A549 (cell line): ENCODE data around the gene PCGF2. TPM values are rescaled to one million over a fixed set of nuclear protein-coding genes. Genes with fewer than 3 reads are reported as not detected.
A peak's percentile ranks its signal among the peaks of the same experiment; 100 is the strongest.

Experiments
- ATAC-seq, 2 experiments: fragments of 200-7000 bp in 1 of 2; fragments of >200 bp in 1 of 2; cut with Nextera tagmentation in 1 of 2; cut with Tn5 transposase in 1 of 2; 3 replicates each; pipeline versions ENCODE4 v1.8.0 to v1.9.1; 2018 to 2020; ENCODE audit warnings: mild to moderate bottlenecking in 1 of 2, moderate library complexity in 1 of 2
- CTCF ChIA-PET: fragments of 300-600 bp; sonication (Branson Sonifier 250); formaldehyde crosslinking; extraction: SDS; loops from one replicate; lab custom pipeline; 2021; ENCODE audit warnings: antibody characterized with exemption, inconsistent platforms; lab: Yijun Ruan, JAX
- POLR2A ChIA-PET: fragments of 350-600 bp; formaldehyde crosslinking; extraction: SDS; loops from one replicate; lab custom pipeline; 2021; ENCODE audit warnings: antibody characterized with exemption, inconsistent platforms; lab: Yijun Ruan, JAX
- DNase-seq, 2 experiments: peaks; one replicate each; pipeline versions ENCODE4 v3.0.0 to v3.0.0-alpha.2; 2011 to 2016; ENCODE audit warnings: low read depth in 1 of 2, low spot score in 1 of 2
- FAIRE-seq: peaks from 2 replicates; lab custom pipeline; 2011; peaks lifted over from hg19 to GRCh38; lab: Jason Lieb, UNC
- H3K27ac ChIP-seq, 2 experiments: fragments of >200 bp; sonication (Bioruptor Twin); formaldehyde crosslinking; 3 replicates each; pipeline ENCODE4 v1.5.1; 2016 to 2017
- H3K4me1 ChIP-seq: fragments of >200 bp; sonication (Bioruptor Twin); formaldehyde crosslinking; 3 replicates; pipeline ENCODE4 v1.6.1; 2016
- H3K4me2 ChIP-seq: fragments of >200 bp; sonication (Bioruptor Twin); formaldehyde crosslinking; 3 replicates; pipeline ENCODE4 v1.6.1; 2016
- H3K4me3 ChIP-seq: fragments of >200 bp; sonication (Bioruptor Twin); formaldehyde crosslinking; 3 replicates; pipeline ENCODE4 v1.5.1; 2016
- H3K9me3 ChIP-seq: fragments of >200 bp; sonication (Bioruptor Twin); formaldehyde crosslinking; 3 replicates; pipeline ENCODE4 v1.6.1; 2016
- CBX2 ChIP-seq: fragments of 200-600 bp; sonication (generic); IDR thresholded peaks from 2 replicates; pipeline ENCODE4 v1.6.1; 2016; ENCODE audit warnings: low read depth, mild to moderate bottlenecking, borderline replicate concordance
- CBX8 ChIP-seq: fragments of 200-600 bp; sonication (generic); IDR thresholded peaks from 2 replicates; pipeline ENCODE4 v1.6.1; 2016
- CHD2 ChIP-seq: fragments of 150-350 bp; IDR thresholded peaks from 2 replicates; pipeline ENCODE4 v1.6.1; 2014; ENCODE audit warnings: low read length; ENCODE audit not compliant: partially characterized antibody
- E2F6 ChIP-seq: IDR thresholded peaks from 2 replicates; pipeline ENCODE4 v1.6.1; 2012; ENCODE audit warnings: low read depth, borderline replicate concordance
- EP300 ChIP-seq, 2 experiments: fragments of >200 bp; sonication (Bioruptor Twin); formaldehyde crosslinking; IDR thresholded peaks; 2 replicates in 1 of 2; 3 replicates in 1 of 2; pipeline ENCODE4 v1.6.1; 2016 to 2017
- FOSB ChIP-seq: fragments of 250-450 bp; sonication (Bioruptor Pico); IDR thresholded peaks from 2 replicates; pipeline ENCODE4 v1.5.0; 2020; ENCODE audit warnings: mild to moderate bottlenecking, moderate library complexity
- HDAC2 ChIP-seq: fragments of 200-600 bp; sonication (generic); IDR thresholded peaks from 2 replicates; pipeline ENCODE4 v1.6.1; 2016
- HEYL ChIP-seq: fragments of 250-450 bp; sonication (Bioruptor Pico); IDR thresholded peaks from 2 replicates; pipeline ENCODE4 v1.8.0; 2021; ENCODE audit warnings: mild to moderate bottlenecking, moderate library complexity
- HMGXB4 ChIP-seq: fragments of 250-450 bp; sonication (Bioruptor Pico); IDR thresholded peaks from 2 replicates; pipeline ENCODE4 v1.5.0; 2021; ENCODE audit warnings: mild to moderate bottlenecking, moderate library complexity, borderline replicate concordance
- JUN ChIP-seq, 2 experiments: fragments of >200 bp; sonication (Bioruptor Twin); formaldehyde crosslinking; IDR thresholded peaks; 2 replicates in 1 of 2; 3 replicates in 1 of 2; pipeline ENCODE4 v1.6.1; 2016 to 2017
- KDM1A ChIP-seq: fragments of 200-600 bp; sonication (generic); IDR thresholded peaks from 2 replicates; pipeline ENCODE4 v1.6.1; 2016; ENCODE audit warnings: low read depth, mild to moderate bottlenecking
- MAZ ChIP-seq: fragments of 150-350 bp; IDR thresholded peaks from 2 replicates; pipeline ENCODE4 v1.6.1; 2014; ENCODE audit warnings: antibody characterized with exemption, low read depth, low read length, borderline replicate concordance
- MYC ChIP-seq: IDR thresholded peaks from 2 replicates; pipeline ENCODE4 v1.6.1; 2012; ENCODE audit warnings: mild to moderate bottlenecking, inconsistent platforms, low read length, improper control_type of control experiment, borderline replicate concordance
- NFE2L2 ChIP-seq: fragments of 150-350 bp; conservative IDR thresholded peaks from 2 replicates; pipeline ENCODE4 v1.6.1; 2014; ENCODE audit warnings: low read length
- PBX3 ChIP-seq: IDR thresholded peaks from 2 replicates; pipeline ENCODE4 v1.6.1; 2012
- RAD21 ChIP-seq, 2 experiments: fragments of >200 bp in 1 of 2; sonication (Bioruptor Twin) in 1 of 2; formaldehyde crosslinking in 1 of 2; IDR thresholded peaks in 1 of 2; conservative IDR thresholded peaks in 1 of 2; 2 replicates in 1 of 2; 3 replicates in 1 of 2; pipeline ENCODE4 v1.6.1; 2012 to 2018; ENCODE audit warnings: inconsistent platforms in 1 of 2
- REST ChIP-seq: fragments of 200-600 bp; sonication (generic); IDR thresholded peaks from 2 replicates; pipeline ENCODE4 v1.6.1; 2016; ENCODE audit warnings: antibody characterized with exemption, mild to moderate bottlenecking, moderate library complexity
- TFCP2L1 ChIP-seq: fragments of 250-450 bp; sonication (Bioruptor Pico); IDR thresholded peaks from 2 replicates; pipeline ENCODE4 v1.5.0; 2021; ENCODE audit warnings: mild to moderate bottlenecking
- WGBS: methylation state at CpG from one replicate; pipeline ENCODE4 v1.1.6; 2017; ENCODE audit errors: missing lambda C conversion rate; 5-methylcytosine and 5-hydroxymethylcytosine counted together
- polyA plus RNA-seq, 4 experiments: library from polyadenylated mRNA; depleted of rRNA in 3 of 4; stranded (reverse); fragments of >200 nt; fragmentation: RNase III in 1 of 4; extraction: RNeasy Plus Mini Kit Qiagen cat#74134 plus additional on column Dnase treatment in 1 of 4; gene quantifications; 2 replicates in 3 of 4; 3 replicates in 1 of 4; pipeline ENCODE4 v1.2.3, GENCODE V29; 2011 to 2017
- TF ChIP-seq, protein P1 (sequence below): fragments of 250-450 bp; sonication (Bioruptor Pico); IDR thresholded peaks from 2 replicates; pipeline ENCODE4 v1.5.0; 2020; ENCODE audit warnings: low read depth, mild to moderate bottlenecking, moderate library complexity

Gene PCGF2
- polyA plus RNA-seq, 2 of the 4 experiments (the other 2 are of a cell fraction) = 19.9 to 43.6 TPM

DNA sequence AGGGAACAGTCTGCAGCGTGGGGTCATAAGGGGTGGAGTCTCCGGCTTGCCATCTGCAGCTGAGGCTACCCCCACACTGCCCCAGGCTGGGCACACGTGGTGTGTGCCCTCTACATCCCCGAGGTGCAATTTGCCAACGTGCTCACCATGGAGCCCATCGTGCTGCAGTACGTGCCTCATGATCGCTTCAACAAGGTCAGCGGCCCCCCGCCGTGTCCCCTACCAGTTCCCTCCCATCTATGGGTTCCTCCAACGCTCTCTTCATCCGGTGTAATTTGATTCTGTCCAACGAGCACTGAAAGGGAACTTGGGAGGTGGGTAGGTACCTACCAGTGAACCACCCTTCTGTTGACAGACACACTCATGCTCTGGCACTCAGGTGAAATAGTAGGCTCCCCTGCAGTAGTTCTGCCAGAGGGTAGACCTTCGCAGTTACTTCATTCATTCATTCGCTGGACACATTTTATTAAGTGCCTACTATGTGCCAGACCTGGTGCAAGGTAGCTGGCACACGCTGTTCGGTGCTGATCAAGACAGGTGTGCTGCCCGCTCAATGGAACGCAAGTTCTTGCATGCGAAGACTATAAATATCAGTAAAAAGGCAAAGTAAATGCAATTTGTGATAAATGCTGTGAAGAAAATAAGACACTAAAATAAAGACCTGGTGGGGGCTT is 40.3 kb downstream of the PCGF2 start:
- FAIRE-seq = no peak

DNA sequence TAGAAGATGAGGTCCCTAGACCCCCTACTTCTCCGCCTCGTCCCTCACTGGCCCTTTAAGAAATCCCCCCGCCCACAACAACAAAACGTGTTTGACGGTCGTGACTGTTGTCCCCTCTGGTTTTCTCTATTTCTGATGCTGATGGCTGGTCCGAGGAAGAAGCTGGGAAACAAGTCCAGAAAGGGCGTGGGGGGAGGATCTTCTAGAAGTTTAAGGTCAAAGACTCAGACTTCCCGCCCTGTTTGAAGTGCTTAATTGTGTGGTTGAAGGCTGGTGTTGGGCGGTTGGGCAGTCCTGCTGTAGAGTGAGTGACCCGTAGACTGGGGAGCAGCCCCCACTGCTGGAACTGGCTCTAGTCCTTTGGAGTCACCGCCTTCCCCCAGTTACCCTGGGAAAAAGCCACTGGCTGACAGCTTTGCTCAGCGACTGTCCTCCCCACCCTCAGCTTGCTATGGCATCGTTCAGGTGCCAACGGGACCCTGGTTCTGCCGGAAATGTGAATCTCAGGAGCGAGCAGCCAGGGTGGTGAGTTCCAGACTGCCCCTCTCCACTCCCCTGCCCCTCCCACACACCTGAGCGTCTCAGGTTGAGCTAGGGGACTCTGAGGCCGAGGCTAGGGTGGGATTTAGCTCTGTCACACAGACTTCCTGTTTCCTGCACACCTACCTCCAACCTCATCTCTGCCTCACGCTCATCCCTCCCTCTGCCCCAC is 41.5 kb downstream of the PCGF2 start:
- Histone ChIP-seq H3K4me1 (peaks cover 33% of the 10 kb centered on the region), H3K9me3 (no peaks in the 10 kb centered on the region), H3K4me2 (peak overlapping the region; percentile 92)
- 50% methylated on average over 20 of the region's 20 CpGs for WGBS
- TF ChIP-seq REST (no peak), RAD21 (conservative IDR thresholded peaks at IDR 0.05 in 1 of 2, IDR thresholded peaks at IDR 0.05 in 1 of 2) (no peak), EP300 (IDR thresholded peaks at IDR 0.05) (no peak), CHD2 (no peak), CBX2 (no peak), PBX3 (no peak), E2F6 (no peak), JUN (IDR thresholded peaks at IDR 0.05) (no peak), HMGXB4 (CRISPR knock-in tag) (no peak), TFCP2L1 (no peak)
- TF ChIP-seq, protein P1, sequence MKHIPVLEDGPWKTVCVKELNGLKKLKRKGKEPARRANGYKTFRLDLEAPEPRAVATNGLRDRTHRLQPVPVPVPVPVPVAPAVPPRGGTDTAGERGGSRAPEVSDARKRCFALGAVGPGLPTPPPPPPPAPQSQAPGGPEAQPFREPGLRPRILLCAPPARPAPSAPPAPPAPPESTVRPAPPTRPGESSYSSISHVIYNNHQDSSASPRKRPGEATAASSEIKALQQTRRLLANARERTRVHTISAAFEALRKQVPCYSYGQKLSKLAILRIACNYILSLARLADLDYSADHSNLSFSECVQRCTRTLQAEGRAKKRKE (CRISPR knock-in tag) = no peak
- TF ChIP-seq, all 56 proteins: peak for 0
- DNase-seq = no peak
- no peak for ATAC-seq
- H3K27ac ChIP-seq = peak overlapping the region; percentile 82 to 98
- ChIA-PET CTCF (interaction anchor here (0.9 to 5.7 kb wide), 8 partner anchors 10 to 30 kb away, joined by 3 to 64 read pairs (median 6); no protein-coding TSS in a partner anchor), POLR2A (interaction anchor here (0.6 to 1.8 kb wide), 2 partner anchors 24 to 45 kb away, joined by 3 to 5 read pairs; no protein-coding TSS in a partner anchor)
- no peak for FAIRE-seq
- H3K4me3 ChIP-seq = peak overlapping the region; percentile 94

More for the DNA sequence above, 40.3 kb downstream of the PCGF2 start:
- DNase-seq = no peak
- Histone ChIP-seq H3K9me3 (no peaks in the 10 kb centered on the region), H3K4me2 (no peak overlapping the region), H3K4me3 (no peak overlapping the region), H3K4me1 (peaks cover 31% of the 10 kb centered on the region), H3K27ac (no peak overlapping the region)
- no peak for TF ChIP-seq HDAC2
- TF ChIP-seq CBX8 = no peak
- TF ChIP-seq KDM1A = no peak
- TF ChIP-seq MAZ = no peak
- TF ChIP-seq NFE2L2 = no peak
- TF ChIP-seq HEYL (CRISPR knock-in tag) = no peak
- no peak for TF ChIP-seq MYC
- no peak for TF ChIP-seq E2F6
- TF ChIP-seq FOSB (CRISPR knock-in tag) = no peak
- POLR2A ChIA-PET = no interaction called here
- CTCF ChIA-PET = interaction anchor here (0.6 to 5.7 kb wide), 6 partner anchors 8 to 1023 kb away, joined by 3 to 64 read pairs (median 6); no protein-coding TSS in a partner anchor
- ATAC-seq = no peak
- WGBS = 94% methylated on average over 21 of the region's 21 CpGs
